Epithelial cell of esophagus (primary cell): Measurements from ENCODE around the gene SLTM.
"Not testable (repeated sequence)": the region's sequence is repeated elsewhere in the genome, so short reads cannot be mapped to it uniquely, and the experiment has no call there.

Experiments
- DNase-seq: peaks from one replicate; pipeline ENCODE4 v3.0.0; 2010; ENCODE audit warnings: low read depth
- H3K4me3 ChIP-seq: 2 replicates; pipeline ENCODE4 v1.5.1; 2011; ENCODE audit warnings: mild to moderate bottlenecking, low read length, control low read depth
- TF ChIP-seq, protein P1 (sequence below): IDR thresholded peaks from 2 replicates; pipeline ENCODE4 v1.5.1; 2011; ENCODE audit warnings: low read depth, mild to moderate bottlenecking, low read length, control low read depth, inconsistent platforms; ENCODE audit not compliant: insufficient read depth; ENCODE audit errors: missing control alignments

Gene SLTM

DNA sequence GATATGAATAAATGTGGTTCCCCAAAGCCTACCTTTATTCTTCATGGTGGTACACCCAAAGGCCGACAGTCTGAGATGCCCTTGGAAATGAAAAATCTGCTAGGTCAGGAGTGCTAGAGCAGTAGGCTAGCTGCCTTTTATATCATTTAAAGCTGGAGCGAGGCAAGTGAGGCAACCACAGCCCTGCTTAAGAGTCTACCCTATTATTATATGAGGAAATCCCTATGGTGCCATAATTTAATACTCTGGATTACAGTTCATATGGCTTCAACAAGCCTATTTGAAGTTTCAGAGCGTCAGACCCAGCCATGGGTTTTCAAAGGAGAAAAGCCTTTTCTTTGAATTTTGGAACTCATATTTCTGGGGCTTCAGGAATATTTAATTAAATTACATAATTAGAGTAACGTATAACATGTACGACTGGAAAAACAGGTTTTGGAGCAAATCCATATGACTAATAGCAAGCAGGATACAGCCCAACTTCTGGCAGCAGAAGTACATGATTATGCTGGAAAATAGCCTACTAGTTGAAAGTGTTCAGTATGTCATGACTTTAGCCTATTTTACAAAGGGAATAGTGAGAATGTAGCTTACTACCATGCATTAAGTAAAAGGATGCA, 18.0 kb upstream of the SLTM start:
- H3K4me3 ChIP-seq, result peak overlapping the region; percentile 10
- peak; percentile 89 for DNase-seq
- TF ChIP-seq, protein P1, sequence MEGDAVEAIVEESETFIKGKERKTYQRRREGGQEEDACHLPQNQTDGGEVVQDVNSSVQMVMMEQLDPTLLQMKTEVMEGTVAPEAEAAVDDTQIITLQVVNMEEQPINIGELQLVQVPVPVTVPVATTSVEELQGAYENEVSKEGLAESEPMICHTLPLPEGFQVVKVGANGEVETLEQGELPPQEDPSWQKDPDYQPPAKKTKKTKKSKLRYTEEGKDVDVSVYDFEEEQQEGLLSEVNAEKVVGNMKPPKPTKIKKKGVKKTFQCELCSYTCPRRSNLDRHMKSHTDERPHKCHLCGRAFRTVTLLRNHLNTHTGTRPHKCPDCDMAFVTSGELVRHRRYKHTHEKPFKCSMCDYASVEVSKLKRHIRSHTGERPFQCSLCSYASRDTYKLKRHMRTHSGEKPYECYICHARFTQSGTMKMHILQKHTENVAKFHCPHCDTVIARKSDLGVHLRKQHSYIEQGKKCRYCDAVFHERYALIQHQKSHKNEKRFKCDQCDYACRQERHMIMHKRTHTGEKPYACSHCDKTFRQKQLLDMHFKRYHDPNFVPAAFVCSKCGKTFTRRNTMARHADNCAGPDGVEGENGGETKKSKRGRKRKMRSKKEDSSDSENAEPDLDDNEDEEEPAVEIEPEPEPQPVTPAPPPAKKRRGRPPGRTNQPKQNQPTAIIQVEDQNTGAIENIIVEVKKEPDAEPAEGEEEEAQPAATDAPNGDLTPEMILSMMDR, result no peak

DNA sequence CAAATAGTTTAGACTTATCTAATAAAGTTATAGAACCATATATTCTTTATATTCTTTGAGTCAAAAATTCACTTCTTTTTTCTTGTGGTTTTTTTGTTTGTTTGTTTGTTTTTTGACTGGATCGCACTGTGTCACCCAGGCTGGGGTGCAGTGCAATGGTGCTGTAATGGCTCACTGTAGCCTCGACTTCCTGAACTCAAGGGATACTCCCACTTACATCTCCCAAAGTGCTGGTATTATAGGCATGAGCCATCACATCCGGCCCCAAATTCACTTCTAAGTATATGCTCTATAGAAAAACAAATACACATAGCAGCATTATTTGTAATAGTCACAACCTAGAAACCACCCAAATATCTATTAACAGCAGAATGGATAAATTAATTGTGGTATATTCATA, 13.7 kb upstream of the SLTM start:
- TF ChIP-seq, protein P1, result no peak
- H3K4me3 ChIP-seq, result no peak overlapping the region
- no peak for DNase-seq

DNA sequence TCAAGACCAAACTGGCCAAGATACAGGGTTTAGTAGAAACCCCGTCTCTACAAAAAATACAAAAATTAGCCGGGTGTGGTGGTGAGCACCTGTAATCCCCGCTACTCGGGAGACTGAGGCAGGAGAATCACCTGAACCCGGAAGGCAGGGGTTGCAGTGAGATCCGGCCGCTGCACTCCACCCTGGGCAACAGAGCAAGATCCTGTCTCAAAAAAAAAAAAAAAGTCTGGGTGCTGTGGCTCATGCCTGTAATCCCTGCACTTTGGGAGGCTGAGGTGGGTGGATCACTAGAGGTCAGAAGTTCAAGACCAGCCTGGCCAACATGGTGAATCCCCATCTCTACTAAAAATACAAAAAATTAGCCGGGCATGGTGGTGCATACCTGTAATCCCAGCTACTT, 1.5 kb upstream of the SLTM start:
- H3K4me3 ChIP-seq, DNase-seq: not testable (repeated sequence)

DNA sequence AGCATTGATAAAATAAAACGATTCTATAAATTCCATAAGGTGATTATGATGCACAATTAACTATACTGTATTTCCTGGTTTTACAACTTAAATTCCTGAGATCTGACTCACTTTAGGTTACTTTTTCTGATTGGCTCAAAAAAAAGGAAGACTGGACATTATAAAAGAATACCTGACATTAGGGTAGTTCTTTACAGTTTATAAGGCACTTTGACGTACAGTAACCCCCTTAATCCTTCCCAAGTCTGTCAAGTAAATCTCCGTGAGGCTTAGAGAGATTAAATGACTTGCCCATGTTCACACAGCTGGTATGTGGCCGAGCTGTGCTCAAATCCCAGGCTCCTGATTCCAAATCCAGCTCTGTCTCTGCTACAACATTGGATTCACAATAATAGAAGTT, 1.0 kb upstream of the SLTM start:
- peak overlapping the region; percentile 51 for H3K4me3 ChIP-seq
- DNase-seq, result peak; percentile 24
- TF ChIP-seq, protein P1, result no peak

DNA sequence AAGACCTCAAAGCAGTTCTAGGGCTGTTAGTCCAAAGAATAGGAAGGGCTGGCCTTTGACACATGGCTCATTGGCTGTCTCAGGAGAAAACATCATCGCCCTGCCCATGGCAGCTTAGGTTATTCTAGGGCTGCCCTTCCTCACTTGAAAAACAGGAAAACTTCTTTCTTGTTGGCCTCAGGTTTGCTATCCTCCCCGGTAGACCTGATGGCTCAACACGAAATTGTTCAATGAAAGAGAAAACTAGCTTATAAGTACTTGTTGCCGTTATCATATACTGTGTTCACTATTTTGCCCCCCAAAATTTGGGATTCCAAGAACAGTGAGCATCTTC, 602 bp upstream of the SLTM start:
- TF ChIP-seq, protein P1, result no peak
- peak overlapping the region; percentile 51 for H3K4me3 ChIP-seq

DNA sequence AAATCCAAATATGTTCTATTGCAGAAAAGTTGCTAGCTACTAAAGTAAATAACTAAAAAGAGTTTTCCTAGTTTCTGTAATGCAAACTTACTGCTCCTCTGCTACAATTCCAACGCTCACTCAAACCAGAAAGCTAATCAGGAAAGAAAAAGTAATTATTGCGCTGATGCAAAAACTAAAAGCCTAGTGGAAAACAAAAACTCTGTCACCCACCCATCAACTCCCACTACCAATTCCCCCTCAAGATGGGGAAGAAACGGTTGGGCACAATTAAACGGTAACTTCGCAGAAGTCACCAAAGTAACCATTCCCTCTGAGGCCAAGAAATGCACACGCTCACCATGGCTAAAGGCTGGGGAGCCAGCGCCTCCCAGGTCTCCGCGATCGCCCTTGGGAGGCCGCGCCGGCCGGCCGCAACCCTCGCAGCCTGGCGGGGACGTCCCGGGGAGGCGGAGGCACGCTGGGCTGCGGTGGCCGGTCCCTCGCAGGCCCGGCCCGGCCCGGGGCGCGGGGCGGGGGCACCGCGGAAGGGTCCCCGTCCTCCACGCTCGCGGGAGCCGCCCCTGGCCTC, 684 bp downstream of the SLTM start:
- peak; percentile 2 for DNase-seq
- peak overlapping the region; percentile 48 for H3K4me3 ChIP-seq
- TF ChIP-seq, protein P1, result no peak

More for the DNA sequence above, 602 bp upstream of the SLTM start:
- DNase-seq, result no peak

DNA sequence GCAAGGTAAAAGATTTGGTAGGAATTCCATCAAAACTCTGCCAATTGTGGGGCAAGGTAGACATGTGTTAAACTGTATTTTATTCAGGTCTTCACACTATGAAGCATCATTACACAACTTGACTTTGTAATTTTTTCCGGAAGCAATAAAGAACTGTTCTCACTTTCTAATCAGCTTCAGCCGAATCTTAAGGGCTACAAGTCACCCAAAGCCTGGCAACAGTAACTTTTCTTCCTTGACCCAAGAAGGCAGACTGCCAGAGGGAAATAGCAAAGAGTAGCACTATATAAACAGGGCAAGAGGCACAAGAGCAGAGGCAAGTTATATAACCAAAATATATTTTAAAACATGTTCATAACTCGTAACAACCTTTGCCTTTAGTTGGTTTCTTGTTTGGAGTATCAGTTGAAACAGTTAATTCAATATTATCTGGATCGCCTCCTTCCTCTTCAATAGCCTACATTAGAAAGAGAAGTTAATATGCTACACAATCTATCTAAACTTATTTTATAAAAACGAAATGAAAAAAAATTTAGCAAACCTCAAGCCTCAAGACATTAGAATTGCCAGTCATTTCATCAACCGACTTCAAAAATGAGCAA, 1.4 kb downstream of the SLTM start:
- peak; percentile 19 for DNase-seq
- H3K4me3 ChIP-seq, result peak overlapping the region; percentile 48
- TF ChIP-seq, protein P1, result no peak
